RPMI8226 (cell line): ENCODE data around the gene SUGP1.
"Not testable (repeated sequence)": the region's sequence is repeated elsewhere in the genome, so short reads cannot be mapped to it uniquely, and the experiment has no call there.

Experiments used
- DNase-seq: peaks from one replicate; pipeline ENCODE4 v3.0.0-alpha.2; 2015

The SUGP1 gene, protein sequence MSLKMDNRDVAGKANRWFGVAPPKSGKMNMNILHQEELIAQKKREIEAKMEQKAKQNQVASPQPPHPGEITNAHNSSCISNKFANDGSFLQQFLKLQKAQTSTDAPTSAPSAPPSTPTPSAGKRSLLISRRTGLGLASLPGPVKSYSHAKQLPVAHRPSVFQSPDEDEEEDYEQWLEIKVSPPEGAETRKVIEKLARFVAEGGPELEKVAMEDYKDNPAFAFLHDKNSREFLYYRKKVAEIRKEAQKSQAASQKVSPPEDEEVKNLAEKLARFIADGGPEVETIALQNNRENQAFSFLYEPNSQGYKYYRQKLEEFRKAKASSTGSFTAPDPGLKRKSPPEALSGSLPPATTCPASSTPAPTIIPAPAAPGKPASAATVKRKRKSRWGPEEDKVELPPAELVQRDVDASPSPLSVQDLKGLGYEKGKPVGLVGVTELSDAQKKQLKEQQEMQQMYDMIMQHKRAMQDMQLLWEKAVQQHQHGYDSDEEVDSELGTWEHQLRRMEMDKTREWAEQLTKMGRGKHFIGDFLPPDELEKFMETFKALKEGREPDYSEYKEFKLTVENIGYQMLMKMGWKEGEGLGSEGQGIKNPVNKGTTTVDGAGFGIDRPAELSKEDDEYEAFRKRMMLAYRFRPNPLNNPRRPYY

GRCh38 chr19:19320361-19321140, at the start of gene SUGP1, which contains the start of gene MAU2:
TSS of gene SUGP1 (minus strand) at chr19:19320509. CDS start at chr19:19320496, 13 bp downstream.
TSS of gene MAU2 (plus strand) at chr19:19320829. CDS start at chr19:19320860, 31 bp downstream.
- DNase-seq: peak; percentile 92

DNA sequence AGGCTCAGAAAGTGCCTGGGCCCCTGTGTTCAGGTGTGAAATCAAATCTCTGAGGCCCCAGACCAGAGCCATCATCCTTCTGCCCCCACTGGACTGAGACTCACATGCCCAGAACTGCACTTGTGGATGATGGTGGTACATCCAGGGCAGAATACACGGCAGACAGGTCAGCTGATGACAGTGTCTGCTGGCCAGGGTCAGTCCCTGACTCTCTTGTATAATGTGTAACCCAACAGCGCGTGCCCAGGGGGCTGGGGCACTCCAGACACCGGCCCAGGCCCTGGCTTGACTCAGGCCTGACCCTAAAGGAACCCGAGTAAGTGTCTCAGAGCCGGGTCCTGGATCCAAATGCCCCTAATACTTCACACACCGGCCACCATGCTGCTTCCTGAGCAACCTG, 47.8 kb upstream of the SUGP1 start:
- DNase-seq: no peak

DNA sequence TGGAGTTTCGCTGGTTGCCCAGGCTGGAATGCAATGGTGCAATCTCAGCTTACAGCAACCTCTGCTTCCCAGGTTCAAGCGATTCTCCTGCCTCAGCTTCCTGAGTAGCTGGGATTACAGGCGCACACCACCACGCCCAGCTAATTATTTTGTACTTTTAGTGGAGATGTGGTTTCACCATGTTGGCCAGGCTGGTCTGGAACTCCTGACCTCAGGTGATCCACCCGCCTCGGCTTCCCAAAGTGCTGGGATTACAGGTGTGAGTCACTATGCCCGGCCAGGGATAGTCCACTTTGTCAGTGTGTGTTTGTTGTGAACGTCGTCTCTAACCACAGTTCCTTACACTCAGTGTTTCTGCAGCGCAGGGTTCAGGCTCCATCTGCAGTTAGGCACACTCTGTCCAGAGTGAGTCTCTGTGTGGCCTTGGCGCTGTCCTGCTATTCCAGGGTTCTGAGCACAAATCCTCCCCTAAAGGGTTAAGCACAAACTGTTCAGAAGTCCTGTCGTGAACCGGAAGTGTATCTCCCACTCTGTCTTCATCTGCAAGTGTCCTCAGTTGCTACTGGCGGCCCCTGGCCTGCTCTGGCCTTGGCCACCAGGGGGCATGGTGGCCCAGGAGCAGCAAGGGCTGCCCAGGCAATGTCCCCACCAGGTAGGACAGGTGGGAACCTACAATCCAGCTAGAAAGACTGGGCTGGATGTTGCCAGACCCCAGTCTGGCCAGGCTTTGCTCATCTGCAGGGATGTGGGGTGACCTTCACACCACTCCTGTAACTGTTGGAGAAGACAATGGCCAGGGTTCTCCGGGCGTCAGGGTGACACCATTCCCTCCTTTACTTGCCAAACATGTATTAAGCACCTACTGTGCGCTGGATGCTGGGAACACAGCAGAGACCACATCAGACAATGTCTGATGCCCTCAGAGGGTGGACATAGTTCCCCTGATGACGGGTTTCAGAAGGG, 46.4 kb upstream of the SUGP1 start:
- peak; percentile 89 for DNase-seq

- DNase-seq: no peak
These were observed 41.8 kb upstream of the SUGP1 start for GRCh38 chr19:19362075-19362474.

DNA sequence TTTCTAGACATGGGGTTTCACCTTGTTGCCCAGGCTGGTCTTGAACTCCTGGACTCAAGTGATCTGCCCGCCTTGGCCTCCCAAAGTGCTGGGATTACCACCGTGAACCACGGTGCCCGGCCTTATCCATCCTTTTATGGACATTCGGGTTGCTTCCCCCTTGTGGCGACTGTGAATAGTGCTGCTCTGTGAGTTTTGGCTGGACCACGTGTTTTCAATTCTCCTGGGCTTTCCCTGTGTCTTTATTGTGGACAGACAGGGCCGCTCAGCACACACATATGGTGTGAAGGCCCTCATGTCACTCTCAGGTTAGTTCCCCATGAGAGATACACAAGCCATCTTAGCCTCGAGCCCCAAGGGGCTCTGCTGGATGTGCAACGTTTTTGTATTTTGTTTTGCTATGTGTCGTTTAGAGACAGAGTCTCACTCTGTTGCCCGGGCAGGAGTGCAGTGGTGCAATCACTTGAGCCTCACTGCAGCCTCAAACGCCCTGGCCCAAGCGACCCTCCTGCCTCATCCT, 40.8 kb upstream of the SUGP1 start:
- DNase-seq: peak; percentile 87

- no peak for DNase-seq
These were observed 36.7 kb upstream of the SUGP1 start for GRCh38 chr19:19356901-19357566.

- no peak for DNase-seq
These were observed 36.2 kb upstream of the SUGP1 start for GRCh38 chr19:19356500-19356899.

GRCh38 chr19:19355606-19356139, 35.4 kb upstream of the SUGP1 start:
- no peak for DNase-seq

GRCh38 chr19:19354932-19355331, 34.6 kb upstream of the SUGP1 start:
- no peak for DNase-seq

DNA sequence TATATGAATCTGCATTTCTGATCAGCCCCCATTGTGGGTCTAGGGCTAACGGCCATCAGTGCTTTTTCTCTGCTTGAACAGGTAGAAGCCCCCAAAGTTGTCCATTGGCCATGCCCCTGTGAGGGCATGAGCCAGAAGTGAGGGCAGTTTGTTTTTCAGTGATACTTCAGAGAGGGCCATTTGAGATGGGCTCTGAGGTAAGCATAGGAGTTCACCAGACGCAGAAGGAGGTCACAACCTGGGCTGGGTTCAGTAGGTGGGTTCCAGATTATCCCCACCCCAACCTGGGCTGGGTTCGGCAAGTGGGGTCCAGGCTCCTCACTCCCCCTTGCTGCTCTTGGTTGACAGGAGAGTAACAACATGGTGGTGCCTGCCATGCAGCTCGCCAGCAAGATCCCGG, 33.7 kb upstream of the SUGP1 start:
- DNase-seq: no peak

DNA sequence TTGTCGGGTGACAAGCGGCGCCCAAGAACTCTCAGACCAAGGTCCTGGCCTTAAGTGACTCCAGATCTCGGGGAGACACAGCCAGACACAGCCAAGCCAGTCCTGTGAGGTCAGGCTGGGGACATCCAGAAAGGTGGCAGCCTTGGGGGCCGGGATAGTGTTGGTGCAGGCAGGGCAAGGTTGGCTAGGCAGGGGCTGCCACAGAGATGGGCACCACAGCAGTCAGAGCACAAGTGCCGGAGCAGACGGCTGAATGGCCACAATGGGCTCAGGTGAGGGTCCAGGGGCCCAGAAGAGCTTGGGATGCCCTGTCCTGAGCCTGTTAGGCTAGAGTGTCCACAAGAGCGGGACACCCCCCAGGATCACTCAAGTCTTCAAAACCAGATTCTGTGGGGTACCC, 32.5 kb upstream of the SUGP1 start:
- no peak for DNase-seq

- DNase-seq: not testable (repeated sequence)
These were observed 30.4 kb upstream of the SUGP1 start for GRCh38 chr19:19350756-19351155.

- no peak for DNase-seq
These were observed 29.1 kb upstream of the SUGP1 start for GRCh38 chr19:19349365-19349764.

- DNase-seq: no peak
These were observed 28.0 kb upstream of the SUGP1 start for GRCh38 chr19:19348266-19348665.

DNA sequence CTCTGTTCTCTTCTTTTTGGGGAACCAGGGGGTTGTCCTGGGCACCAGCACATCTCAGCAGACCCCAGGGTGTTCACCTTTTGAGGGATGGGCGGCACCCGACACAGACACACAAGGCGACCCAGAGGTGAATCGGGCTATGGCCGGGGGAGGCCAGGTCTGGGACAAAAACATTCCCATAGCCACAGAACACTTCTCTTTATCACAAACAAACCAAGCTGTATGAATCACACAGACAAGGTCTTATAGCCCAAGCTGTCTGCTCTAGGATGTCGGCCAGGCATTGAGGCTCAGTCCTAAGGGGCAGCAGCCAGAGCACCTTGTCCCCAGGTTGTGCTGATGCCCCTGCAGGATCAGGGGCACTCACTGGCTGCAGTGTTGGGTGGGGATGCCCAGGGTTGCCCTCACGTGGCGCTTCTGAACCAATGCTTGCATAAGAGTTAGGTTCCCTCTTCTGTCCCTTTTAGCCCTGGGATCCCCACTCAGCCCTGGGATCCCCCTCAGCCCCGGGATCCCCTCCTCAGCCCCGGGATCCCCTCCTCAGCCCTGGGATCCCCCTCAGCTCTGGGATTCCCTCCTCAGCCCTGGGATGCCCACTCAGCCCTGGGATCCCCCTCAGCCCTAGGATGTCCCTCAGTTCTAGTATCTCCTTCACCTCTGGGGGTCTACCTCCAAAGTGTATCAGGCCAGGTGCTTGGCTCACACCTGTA, 27.2 kb upstream of the SUGP1 start:
- no peak for DNase-seq

DNA sequence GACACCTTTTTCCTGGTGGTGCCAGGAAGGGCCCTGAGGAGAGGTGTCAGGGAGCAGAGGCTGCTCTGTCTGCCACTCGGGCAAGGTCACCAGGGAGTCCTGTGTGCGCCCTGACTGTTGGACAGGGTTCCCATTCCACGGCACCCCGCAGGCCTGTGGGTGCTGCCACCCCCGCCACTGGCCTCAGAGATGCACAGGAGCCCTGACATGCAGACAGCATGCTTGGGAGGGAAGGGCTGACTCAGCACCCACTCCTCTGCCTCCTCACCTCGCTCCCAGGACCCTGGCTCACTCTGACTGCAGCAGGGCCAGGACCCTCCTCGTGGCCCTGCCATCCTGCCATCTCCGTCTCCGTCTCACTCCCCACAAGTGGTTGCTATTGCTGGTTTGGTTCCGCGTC, 25.7 kb upstream of the SUGP1 start:
- DNase-seq: no peak

DNA sequence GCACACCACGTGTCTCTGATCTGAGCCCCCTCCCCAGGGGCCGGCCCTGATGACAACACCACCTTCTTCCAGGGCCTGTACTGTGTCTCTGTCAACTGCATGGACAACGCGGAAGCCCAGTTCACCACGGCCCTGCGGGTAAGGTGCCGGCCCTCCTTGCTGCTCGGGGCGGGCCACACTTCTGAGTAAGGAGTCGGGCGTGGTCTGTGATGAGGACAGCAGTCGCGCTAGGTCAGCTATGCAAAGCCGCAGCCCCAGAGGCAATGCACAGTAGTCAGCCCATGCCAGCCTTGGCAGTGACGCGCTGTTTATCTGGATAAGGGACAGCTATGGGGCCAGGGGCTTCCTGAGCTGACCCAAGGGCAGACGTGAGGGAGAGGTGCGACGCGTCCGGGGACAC, 24.9 kb upstream of the SUGP1 start:
- DNase-seq: no peak

DNA sequence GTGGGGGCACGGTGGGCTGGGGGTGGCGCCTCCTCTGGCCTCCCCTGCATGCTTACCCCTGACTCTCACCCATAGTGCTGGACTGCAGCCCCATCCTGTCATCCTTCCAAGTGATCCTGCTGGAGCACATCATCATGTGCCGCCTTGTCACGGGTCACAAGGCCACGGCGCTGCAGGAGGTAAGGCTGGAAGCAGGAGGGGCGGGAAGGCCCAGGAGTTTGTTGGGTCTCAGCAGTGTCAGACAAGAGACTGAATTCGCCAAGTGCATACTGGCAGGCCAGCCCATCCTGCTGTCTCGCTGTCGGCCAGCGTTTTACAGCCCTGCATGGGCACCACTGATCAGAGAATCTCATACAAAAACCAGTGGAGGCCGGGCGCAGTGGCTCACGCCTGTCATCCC, 23.5 kb upstream of the SUGP1 start:
- DNase-seq: no peak

DNA sequence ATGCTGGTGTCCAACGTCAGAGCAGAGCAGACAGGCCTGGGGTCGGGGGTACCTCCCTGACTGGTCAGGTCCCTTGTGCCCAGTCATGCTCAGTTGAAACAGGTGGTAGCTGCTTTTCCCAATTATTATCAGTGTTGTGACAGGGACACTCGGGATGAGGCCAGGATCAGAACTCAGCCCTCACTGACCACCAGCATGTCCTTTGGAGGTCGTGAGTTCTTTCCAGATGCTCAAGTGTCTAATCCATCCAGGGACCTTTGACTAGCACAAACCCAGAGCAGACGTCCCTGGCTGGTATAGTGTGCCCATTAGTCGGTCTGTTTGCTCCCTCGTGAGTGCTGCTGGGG, 22.7 kb upstream of the SUGP1 start:
- DNase-seq: no peak
